HFFc6 (cell line): ENCODE measurements around the gene ANO10. TPM values are rescaled to one million over a fixed set of nuclear protein-coding genes. Genes with fewer than 3 reads are reported as not detected.

ENCODE experiments used
- DNase-seq: peaks from one replicate; pipeline ENCODE4 v3.0.0-alpha.2; 2018
- H3K27ac Mint-ChIP-seq: 2 replicates; pipeline ENCODE4 v1.8.0; 2020; ENCODE audit warnings: mild to moderate bottlenecking, mixed read lengths
- H3K27me3 Mint-ChIP-seq: 2 replicates; pipeline ENCODE4 v1.8.0; 2021; ENCODE audit warnings: mild to moderate bottlenecking, moderate library complexity, mixed read lengths; ENCODE audit not compliant: insufficient read depth
- H3K36me3 Mint-ChIP-seq: 2 replicates; pipeline ENCODE4 v1.8.0; 2021; ENCODE audit warnings: low read depth, mixed read lengths
- H3K4me1 Mint-ChIP-seq: 2 replicates; pipeline ENCODE4 v1.8.0; 2020; ENCODE audit warnings: low read depth, mixed read lengths
- H3K4me3 Mint-ChIP-seq: 2 replicates; pipeline ENCODE4 v1.8.0; 2020; ENCODE audit warnings: mild to moderate bottlenecking, moderate library complexity, mixed read lengths
- H3K9me3 Mint-ChIP-seq: 2 replicates; pipeline ENCODE4 v1.8.0; 2020; ENCODE audit warnings: mild to moderate bottlenecking, mixed read lengths
- total RNA-seq, 6 experiments: library from RNA; stranded (reverse); fragmentation: NEBNext Ultra II Directional; extraction: Animal tissue kit (Norgen Biotek cat#: 25700); gene quantifications; 2 replicates in 1 of 6; 3 replicates in 5 of 6; pipeline ENCODE4 v1.2.3, GENCODE V29; 2021
- TF ChIP-seq, protein P1 (sequence below): fragments of 200-600 bp; sonication (generic); IDR thresholded peaks from 2 replicates; pipeline ENCODE4 v1.5.0; 2021; ENCODE audit warnings: antibody characterized with exemption, mild to moderate bottlenecking

The ANO10 gene
- total RNA-seq, 6 experiments from 2014 or later, result 78.3 to 103 (median 90.8) TPM

DNA sequence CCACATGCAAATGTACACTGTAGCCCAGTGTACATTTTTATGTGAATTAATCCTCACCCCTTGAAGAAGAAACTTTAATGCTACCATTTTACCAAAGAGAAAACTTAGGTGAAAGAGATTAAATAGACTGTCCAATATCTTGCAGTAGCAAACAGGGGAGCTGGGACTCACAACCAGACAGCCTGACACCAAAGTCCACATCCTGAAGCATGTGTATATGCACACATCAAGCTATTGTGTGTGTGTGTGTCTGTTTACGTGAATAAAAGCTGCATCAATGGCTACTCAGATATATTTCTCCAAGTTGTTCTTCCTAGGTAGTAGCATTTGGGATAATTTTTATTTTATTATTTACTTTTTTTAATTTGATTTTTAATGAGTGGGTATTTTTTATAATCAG, 6.7 kb downstream of the ANO10 start:
- peaks cover 6% of the 10 kb centered on the region for H3K36me3 Mint-ChIP-seq
- no peak for DNase-seq
- H3K4me1 Mint-ChIP-seq, result peaks cover 15% of the 10 kb centered on the region
- TF ChIP-seq, protein P1, sequence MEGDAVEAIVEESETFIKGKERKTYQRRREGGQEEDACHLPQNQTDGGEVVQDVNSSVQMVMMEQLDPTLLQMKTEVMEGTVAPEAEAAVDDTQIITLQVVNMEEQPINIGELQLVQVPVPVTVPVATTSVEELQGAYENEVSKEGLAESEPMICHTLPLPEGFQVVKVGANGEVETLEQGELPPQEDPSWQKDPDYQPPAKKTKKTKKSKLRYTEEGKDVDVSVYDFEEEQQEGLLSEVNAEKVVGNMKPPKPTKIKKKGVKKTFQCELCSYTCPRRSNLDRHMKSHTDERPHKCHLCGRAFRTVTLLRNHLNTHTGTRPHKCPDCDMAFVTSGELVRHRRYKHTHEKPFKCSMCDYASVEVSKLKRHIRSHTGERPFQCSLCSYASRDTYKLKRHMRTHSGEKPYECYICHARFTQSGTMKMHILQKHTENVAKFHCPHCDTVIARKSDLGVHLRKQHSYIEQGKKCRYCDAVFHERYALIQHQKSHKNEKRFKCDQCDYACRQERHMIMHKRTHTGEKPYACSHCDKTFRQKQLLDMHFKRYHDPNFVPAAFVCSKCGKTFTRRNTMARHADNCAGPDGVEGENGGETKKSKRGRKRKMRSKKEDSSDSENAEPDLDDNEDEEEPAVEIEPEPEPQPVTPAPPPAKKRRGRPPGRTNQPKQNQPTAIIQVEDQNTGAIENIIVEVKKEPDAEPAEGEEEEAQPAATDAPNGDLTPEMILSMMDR, result no peak
- no peak overlapping the region for H3K4me3 Mint-ChIP-seq
- H3K27ac Mint-ChIP-seq, result no peak overlapping the region
- peaks cover 2% of the 10 kb centered on the region; the same call in 1 of the 2 replicates for H3K27me3 Mint-ChIP-seq
- H3K9me3 Mint-ChIP-seq, result no peaks in the 10 kb centered on the region

DNA sequence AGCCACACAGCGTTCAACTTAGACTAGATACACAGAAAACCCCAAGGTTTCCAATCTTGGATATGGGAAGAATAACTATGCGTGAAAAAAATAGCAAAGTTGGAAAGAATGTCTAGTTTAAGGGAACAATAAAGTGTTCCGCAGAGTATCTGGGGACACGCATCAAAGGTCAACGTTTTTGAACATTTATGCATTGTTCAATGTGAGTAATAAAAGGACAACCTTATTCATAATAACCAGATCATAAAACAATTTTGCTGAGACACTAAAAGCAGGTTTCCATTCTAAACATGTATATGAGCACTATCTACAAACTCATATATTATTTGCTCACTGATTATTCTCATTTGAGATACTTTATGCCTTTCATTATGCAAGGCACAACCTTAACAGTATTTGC, 7.8 kb downstream of the ANO10 start:
- TF ChIP-seq, protein P1, result no peak
- H3K36me3 Mint-ChIP-seq, result peaks cover 6% of the 10 kb centered on the region
- H3K9me3 Mint-ChIP-seq, result no peaks in the 10 kb centered on the region
- no peak overlapping the region for H3K4me3 Mint-ChIP-seq
- H3K27me3 Mint-ChIP-seq, result peaks cover 2% of the 10 kb centered on the region; the same call in 1 of the 2 replicates
- no peak overlapping the region for H3K27ac Mint-ChIP-seq
- DNase-seq, result no peak
- H3K4me1 Mint-ChIP-seq, result peaks cover 12% of the 10 kb centered on the region; the same call in 1 of the 2 replicates

DNA sequence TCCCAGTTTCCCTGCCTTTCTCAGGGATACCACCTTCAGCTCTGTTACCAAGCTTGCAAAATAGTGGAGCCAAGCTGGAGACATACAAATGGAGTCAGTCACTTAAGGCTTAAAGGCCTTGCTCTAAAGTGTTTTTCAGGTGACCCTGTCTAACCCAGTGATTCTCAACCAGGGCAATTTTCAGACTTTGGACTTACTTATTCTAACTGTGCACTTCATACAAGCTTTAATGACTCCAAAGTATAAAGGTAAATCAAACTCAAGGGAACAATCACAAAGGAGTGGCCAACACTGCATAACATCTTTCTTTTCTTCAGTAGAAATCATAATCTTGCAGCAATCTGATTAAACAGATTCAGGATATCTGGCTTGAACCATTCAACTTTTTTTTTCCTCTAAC, 9.4 kb downstream of the ANO10 start:
- Mint-ChIP-seq H3K27ac (no peak overlapping the region), H3K36me3 (peaks cover 6% of the 10 kb centered on the region), H3K4me3 (no peak overlapping the region), H3K9me3 (no peaks in the 10 kb centered on the region), H3K27me3 (peaks cover 2% of the 10 kb centered on the region; the same call in 1 of the 2 replicates), H3K4me1 (peaks cover 6% of the 10 kb centered on the region; the same call in 1 of the 2 replicates)
- no peak for DNase-seq
- TF ChIP-seq, protein P1, result no peak

DNA sequence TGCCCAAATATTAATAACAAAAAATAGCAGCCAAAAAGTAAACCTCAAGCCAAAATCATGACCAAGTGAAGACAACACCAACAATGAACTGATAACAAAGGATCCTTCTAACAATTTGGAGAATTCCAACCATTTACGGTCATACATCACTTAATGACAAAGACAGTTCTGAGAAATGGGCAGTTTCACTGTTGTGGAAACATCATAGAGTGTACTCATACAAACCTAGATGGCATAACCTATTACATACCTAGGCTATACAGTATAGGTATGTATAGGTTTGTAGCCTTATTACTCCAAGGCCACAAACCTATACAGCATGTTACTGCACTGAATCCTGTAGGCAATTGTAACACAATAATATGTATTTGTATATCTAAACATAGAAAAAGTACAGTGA, 12.4 kb downstream of the ANO10 start:
- TF ChIP-seq, protein P1, result no peak
- DNase-seq, result no peak
- Mint-ChIP-seq H3K27me3 (peaks cover 2% of the 10 kb centered on the region; the same call in 1 of the 2 replicates), H3K4me1 (peaks cover 6% of the 10 kb centered on the region; the same call in 1 of the 2 replicates), H3K36me3 (peaks cover 6% of the 10 kb centered on the region), H3K27ac (no peak overlapping the region), H3K4me3 (no peak overlapping the region), H3K9me3 (no peaks in the 10 kb centered on the region)

DNA sequence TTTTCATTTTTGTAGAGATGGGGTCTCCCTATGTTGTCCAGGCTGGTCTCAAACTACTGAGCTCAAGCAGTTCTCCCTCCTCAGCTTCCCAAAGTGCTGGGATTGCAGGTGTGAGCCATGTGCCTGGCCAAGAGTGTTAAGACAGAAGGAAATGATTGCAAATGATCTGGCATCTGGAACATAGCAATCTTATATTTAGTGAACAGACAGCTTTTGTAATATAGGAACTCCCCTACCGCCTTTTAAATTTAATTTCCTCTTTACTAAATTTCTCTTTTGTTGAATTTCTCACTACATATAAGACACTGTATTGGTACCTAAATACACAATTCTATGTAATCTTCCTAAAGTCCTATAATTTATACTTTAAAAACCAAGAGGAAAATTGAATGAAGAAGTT, 13.1 kb downstream of the ANO10 start:
- H3K4me1 Mint-ChIP-seq, result peaks cover 6% of the 10 kb centered on the region; the same call in 1 of the 2 replicates
- H3K27ac Mint-ChIP-seq, result no peak overlapping the region
- H3K9me3 Mint-ChIP-seq, result no peaks in the 10 kb centered on the region
- peaks cover 2% of the 10 kb centered on the region; the same call in 1 of the 2 replicates for H3K27me3 Mint-ChIP-seq
- TF ChIP-seq, protein P1, result no peak
- peaks cover 6% of the 10 kb centered on the region for H3K36me3 Mint-ChIP-seq
- no peak for DNase-seq
- H3K4me3 Mint-ChIP-seq, result no peak overlapping the region
